IPS DF 6.9 (cell line): Measurements from ENCODE around the gene ELOVL1.
"Not testable (repeated sequence)": the region's sequence is repeated elsewhere in the genome, so short reads cannot be mapped to it uniquely, and the experiment has no call there.

Experiments used
- DNase-seq: peaks from one replicate; pipeline ENCODE4 v3.0.0-alpha.2; 2013; ENCODE audit warnings: low read depth, low spot score
- H3K27ac ChIP-seq: one replicate; pipeline ENCODE4 v1.5.1; 2013; ENCODE audit warnings: low read length, control low read depth
- H3K27me3 ChIP-seq: 2 replicates; pipeline ENCODE4 v1.6.1; 2013; ENCODE audit warnings: mild to moderate bottlenecking, low read length; ENCODE audit not compliant: control insufficient read depth, insufficient read depth
- H3K36me3 ChIP-seq: 2 replicates; pipeline ENCODE4 v1.6.1; 2013; ENCODE audit warnings: low read length; ENCODE audit not compliant: control insufficient read depth, insufficient read depth
- H3K4me1 ChIP-seq: 2 replicates; pipeline ENCODE4 v1.6.1; 2013; ENCODE audit warnings: low read length; ENCODE audit not compliant: control insufficient read depth, insufficient read depth
- H3K4me3 ChIP-seq: 2 replicates; pipeline ENCODE4 v1.5.1; 2013; ENCODE audit warnings: mild to moderate bottlenecking, low read length
- H3K9me3 ChIP-seq: 2 replicates; pipeline ENCODE4 v1.6.1; 2013; ENCODE audit warnings: low read length, inconsistent platforms; ENCODE audit not compliant: control insufficient read depth, insufficient read depth
- WGBS: extraction: QIAGEN DNeasy Blood & Tissue Kit; methylation state at CpG from one replicate; pipeline ENCODE4 v1.1.7; 2013; ENCODE audit warnings: mixed read lengths, missing lambda C conversion rate; ENCODE audit not compliant: insufficient read length, insufficient coverage; 5-methylcytosine and 5-hydroxymethylcytosine counted together

The ELOVL1 gene

DNA sequence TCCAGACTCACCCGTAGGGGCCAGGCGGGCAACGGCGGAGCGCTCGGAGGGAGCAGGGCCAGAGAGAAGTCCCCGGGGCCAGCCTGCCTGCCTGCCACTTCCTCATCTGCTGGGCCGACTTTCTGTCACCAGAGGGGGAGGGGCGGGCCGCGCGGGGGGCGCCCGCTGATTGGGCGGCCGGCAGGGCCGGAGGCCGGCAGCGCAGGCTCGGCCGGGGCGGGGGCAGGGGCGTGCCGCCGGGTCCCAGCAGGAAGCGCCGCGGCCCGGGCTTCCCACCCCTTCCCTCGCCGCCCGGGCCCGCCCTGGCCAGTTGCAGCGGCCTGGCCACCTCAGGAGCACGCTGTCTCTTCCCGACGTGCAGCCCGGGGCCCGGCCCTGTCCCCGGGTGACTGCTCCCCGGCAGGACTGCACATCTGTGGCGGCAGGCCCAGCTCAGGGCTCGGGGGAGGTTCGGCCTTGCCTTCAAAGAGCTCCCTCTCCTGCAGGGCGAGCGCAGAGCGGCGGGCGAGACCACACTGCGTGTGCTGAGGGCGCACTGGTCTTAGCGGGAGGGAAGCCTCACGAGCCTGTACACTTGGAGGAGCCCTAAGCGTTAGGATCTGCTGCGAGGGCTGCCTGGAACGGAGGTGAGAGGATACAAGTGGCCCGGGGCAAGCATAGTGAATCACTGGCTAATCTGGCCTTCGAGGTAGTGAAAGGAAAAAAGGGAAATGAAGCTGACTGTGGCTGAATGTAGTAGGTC is at the start of gene ELOVL1:
ELOVL1 (minus strand) TSS at position 108 of the 742 bp plus-strand sequence. CDS start 2,402 bp downstream, outside the sequence.
- WGBS, result no CpG with 5 or more reads among the region's 58 CpGs
- peaks cover 5% of the 10 kb centered on the region; the same call in 1 of the 2 replicates for H3K4me1 ChIP-seq
- no peak for DNase-seq

DNA sequence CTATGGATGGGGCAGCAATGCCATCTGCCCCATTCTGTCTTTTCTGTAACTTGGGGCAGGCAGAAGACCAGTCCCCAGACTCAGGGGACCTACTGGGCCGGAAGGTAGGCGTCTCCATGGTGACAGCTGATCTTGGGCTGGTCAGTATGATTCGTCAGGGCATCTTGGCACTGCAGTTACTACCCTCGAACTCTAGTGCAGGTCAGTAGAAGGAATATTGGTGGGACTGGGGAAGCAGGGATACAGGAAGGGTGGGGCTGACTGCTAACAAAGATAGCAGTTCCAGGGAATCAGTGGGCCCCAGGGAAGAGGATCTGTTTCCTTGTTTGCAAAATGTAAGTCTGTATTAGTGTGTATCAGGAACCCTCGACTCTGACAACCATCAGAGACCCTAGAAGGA is 48.1 kb upstream of the ELOVL1 start:
- Histone ChIP-seq H3K27ac (no peak overlapping the region), H3K9me3 (no peaks in the 10 kb centered on the region), H3K36me3 (peaks cover 3% of the 10 kb centered on the region), H3K4me1 (no peaks in the 10 kb centered on the region), H3K4me3 (no peak overlapping the region), H3K27me3 (no peaks in the 10 kb centered on the region)
- DNase-seq, result no peak
- WGBS, result no CpG with 5 or more reads among the region's 5 CpGs

More for the DNA sequence above, at the start of gene ELOVL1:
- peak within 1 kb of the TSS; percentile 68; the same call in 1 of the 2 replicates for H3K4me3 ChIP-seq
- no peaks in the 10 kb centered on the region for H3K9me3 ChIP-seq
- H3K27ac ChIP-seq, result no peak within 1 kb of the TSS
- H3K27me3 ChIP-seq, result no peaks in the 10 kb centered on the region
- peaks cover 11% of the 10 kb centered on the region; the same call in 1 of the 2 replicates for H3K36me3 ChIP-seq

DNA sequence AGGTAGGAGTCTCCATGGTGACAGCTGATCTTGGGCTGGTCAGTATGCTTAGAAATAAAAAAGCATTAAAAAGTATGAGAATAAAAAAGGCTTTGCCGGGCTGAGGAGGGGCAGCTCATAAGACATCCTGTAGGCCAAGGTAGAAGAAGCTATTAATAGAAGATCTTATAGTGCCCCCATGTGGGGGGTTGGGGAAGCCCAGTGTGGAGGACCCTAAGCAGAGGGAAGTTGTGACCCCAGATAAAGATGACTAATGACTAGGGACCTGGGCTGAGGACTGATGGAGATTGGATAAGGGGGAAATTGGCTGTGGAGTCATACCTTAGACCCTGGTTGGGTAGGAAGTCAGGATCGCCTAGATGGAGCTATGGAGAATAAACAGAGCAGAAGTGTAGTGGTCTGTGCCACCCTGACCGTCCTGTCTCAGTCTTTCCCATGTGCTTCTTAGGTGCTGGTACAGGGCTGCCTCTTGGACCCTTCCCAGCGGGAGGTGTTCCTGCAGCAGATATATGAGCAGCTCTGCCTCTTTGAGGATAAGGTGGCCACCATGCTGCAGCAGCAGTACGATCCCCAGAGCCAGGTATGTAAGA is 46.9 kb upstream of the ELOVL1 start:
- Histone ChIP-seq H3K4me3 (no peak overlapping the region), H3K27me3 (no peaks in the 10 kb centered on the region), H3K27ac (no peak overlapping the region), H3K36me3 (no peaks in the 10 kb centered on the region), H3K9me3 (no peaks in the 10 kb centered on the region), H3K4me1 (no peaks in the 10 kb centered on the region)
- no CpG with 5 or more reads among the region's 5 CpGs for WGBS
- DNase-seq, result peak; percentile 31

DNA sequence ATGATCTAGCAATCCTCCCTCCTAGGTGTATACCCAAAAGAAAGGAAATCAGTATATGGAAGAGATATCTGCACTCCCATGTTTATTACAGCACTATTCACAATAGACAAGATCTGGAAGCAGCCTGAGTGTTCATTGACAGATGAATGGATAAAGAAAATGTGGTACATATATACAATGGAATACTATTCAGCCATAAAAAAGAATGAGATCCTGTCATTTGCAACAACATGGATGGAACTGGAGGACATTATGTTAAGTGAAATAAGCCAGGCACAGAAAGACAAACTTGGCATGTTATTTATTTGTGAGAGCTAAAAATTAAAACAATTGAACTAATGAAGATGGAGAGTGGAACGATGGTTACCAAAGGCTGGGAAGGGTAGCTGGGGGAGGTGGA is 45.6 kb upstream of the ELOVL1 start:
- not testable (repeated sequence) for H3K27ac ChIP-seq, H3K9me3 ChIP-seq, H3K36me3 ChIP-seq, H3K27me3 ChIP-seq, H3K4me3 ChIP-seq, H3K4me1 ChIP-seq, DNase-seq
- no CpG with 5 or more reads among the region's 1 CpG for WGBS

DNA sequence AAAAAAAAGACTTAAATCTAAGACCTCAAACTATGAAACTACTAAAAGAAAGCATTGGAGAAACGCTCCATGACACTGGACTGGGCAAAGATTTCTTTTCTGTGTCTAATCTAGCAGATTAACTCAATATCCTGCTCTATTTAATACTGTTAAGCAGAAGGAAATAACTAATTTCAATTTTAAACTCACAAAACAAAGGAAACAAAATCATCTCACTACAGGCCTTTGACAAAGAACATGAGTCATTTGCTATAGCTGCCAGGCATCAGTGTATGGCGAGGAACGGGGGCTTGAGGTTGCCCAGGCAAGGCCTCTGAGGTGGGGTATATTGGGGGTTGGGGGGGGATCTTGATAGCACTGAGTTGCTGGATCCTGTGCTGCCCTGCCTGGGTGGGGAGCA is 42.8 kb upstream of the ELOVL1 start:
- no peak overlapping the region for H3K4me3 ChIP-seq
- H3K27ac ChIP-seq, result no peak overlapping the region
- H3K27me3 ChIP-seq, result no peaks in the 10 kb centered on the region
- no CpG with 5 or more reads among the region's 3 CpGs for WGBS
- DNase-seq, result no peak
- no peaks in the 10 kb centered on the region for H3K9me3 ChIP-seq
- H3K4me1 ChIP-seq, result no peaks in the 10 kb centered on the region
- no peaks in the 10 kb centered on the region for H3K36me3 ChIP-seq

DNA sequence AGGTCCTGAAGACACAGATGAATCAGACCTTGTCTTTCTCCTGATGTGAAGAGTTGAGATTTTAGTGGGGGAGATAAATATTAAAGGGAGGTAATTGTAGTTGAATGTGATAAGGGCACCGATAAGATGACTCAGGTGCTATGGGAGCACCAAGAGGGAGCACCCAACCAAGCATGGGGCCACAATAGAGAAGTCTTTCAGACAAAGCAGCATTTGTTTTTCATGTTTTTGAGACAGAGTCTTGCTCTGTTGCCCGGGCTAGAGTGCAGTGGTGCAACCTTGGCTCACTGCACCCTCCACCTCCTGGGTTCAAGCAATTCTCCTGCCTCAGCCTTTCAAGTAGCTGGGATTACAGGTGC is 38.0 kb upstream of the ELOVL1 start:
- H3K27ac ChIP-seq, result no peak overlapping the region
- no CpG with 5 or more reads among the region's 2 CpGs for WGBS
- no peaks in the 10 kb centered on the region for H3K27me3 ChIP-seq
- DNase-seq, result no peak
- H3K4me3 ChIP-seq, result no peak overlapping the region
- H3K9me3 ChIP-seq, result no peaks in the 10 kb centered on the region
- H3K4me1 ChIP-seq, result no peaks in the 10 kb centered on the region
- no peaks in the 10 kb centered on the region for H3K36me3 ChIP-seq

DNA sequence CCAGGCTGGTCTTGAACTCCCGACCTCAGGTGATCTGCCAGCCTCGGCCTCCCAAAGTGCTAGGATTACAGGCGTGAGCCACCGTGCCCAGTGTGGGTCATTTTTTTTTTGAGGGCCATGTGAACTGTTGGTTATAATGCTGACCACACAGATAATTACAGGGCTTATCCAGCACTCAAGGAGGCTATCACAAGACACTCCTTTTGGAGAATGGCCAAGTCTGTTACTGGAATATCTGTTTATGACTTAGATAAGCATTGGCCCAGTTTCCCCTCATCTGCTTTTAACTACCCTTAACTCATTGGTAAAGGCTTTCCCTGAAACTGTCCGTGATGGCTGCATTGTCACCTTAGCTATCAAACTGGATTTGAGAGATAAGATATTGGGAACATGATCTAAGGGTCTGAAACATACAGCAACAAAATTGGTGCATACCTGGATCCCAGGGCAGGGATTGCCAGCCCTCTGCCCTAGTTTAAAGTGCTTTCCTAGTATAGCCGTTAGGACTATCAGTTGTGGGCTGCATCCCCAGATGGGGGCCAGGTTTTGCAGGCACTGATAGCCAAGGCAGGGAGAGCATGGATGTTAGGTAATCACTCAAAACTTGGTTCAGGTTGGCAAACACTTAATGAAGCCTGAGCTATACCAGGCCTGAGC is 37.5 kb upstream of the ELOVL1 start:
- no peaks in the 10 kb centered on the region for H3K27me3 ChIP-seq
- H3K4me3 ChIP-seq, result no peak overlapping the region
- no peak overlapping the region for H3K27ac ChIP-seq
- no peaks in the 10 kb centered on the region for H3K36me3 ChIP-seq
- H3K9me3 ChIP-seq, result no peaks in the 10 kb centered on the region
- H3K4me1 ChIP-seq, result no peaks in the 10 kb centered on the region
- no peak for DNase-seq
- no CpG with 5 or more reads among the region's 6 CpGs for WGBS

DNA sequence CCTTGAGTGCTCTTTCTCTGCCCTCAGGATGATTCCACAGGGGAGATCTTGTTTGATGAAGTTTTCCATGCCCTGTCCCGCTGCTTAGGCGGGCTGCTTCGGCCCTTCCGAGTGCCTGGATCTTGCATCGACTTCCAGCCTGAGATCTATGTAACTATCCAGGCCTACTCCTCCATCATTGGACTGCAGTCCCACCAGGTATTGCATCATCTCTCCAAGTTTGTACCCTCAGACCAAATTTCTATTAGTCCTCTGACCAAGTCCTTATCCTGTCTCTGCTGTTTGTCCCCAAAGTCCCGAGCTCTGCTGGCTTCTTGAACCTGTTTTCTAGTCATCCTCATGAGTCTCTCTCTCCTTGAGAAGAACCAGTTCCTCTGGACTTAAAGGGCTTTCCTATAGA is 36.5 kb upstream of the ELOVL1 start:
- Histone ChIP-seq H3K36me3 (no peaks in the 10 kb centered on the region), H3K27me3 (no peaks in the 10 kb centered on the region), H3K4me3 (no peak overlapping the region), H3K9me3 (no peaks in the 10 kb centered on the region), H3K27ac (no peak overlapping the region), H3K4me1 (no peaks in the 10 kb centered on the region)
- WGBS, result no CpG with 5 or more reads among the region's 6 CpGs
- no peak for DNase-seq

DNA sequence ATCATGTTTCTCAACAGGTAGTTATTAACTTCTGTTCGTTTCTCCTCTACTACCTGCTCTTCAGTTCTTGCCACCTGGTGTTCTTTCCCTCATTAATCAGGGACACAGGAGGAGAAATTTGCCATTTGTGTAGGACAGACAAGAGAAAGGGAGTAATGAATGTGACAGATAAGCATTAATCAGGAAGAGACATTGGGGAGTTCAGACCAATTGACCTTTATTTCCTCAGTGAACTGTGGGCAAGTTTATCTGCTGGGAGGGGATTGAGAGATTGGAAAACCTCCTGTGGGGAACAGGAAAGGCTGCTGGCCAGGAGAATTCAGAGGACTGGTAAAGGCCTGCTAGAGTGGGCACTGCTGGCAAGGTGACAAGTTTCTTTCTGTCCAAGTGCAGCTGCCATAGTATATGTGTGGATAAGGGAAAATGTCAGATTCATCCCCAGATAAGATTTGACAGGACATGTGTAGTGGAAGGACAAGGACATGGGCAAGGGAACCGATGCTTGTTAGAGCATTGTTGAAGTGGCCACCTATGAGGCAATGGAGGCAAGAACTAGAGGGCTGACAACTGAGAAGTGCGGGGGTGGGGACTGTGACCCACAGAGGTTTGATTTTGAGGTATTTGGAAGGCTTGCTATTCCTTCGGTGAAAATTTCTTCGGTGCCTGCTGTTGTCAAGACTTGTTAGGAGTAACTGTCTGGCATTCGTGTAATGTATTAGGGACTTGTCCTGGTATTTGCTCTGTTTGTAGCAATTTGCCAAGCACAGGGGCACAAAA is 34.5 kb upstream of the ELOVL1 start:
- Histone ChIP-seq H3K4me3 (no peak overlapping the region), H3K4me1 (no peaks in the 10 kb centered on the region), H3K36me3 (no peaks in the 10 kb centered on the region), H3K27ac (no peak overlapping the region), H3K9me3 (no peaks in the 10 kb centered on the region), H3K27me3 (no peaks in the 10 kb centered on the region)
- no peak for DNase-seq
- WGBS, result no CpG with 5 or more reads among the region's 6 CpGs

DNA sequence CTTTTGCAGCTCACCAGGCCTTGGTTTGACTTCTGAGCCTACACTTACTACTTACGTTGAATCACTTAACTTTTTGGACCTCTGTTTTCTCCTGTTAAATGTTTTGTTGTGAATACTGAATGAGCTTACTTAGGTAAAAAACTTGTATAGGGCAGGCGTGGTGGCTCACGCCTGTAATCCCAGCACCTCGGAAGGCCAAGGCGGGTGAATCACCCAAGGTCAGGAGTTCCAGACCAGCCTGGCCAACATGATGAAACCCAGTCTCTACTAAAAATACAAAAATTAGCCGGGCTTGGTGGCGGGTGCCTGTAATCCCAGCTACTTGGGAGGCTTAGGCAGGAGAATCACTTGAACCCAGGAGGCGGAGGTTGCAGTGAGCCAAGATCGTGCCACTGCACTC is 32.6 kb upstream of the ELOVL1 start:
- not testable (repeated sequence) for H3K4me1 ChIP-seq, H3K27ac ChIP-seq, H3K4me3 ChIP-seq, DNase-seq, H3K9me3 ChIP-seq, H3K27me3 ChIP-seq, H3K36me3 ChIP-seq
- WGBS, result no CpG with 5 or more reads among the region's 9 CpGs
